Tibial artery (tissue), 4 donors: Measurements from ENCODE around the gene FBXO3.
"Not testable (repeated sequence)": the region's sequence is repeated elsewhere in the genome, so short reads cannot be mapped to it uniquely, and the experiment has no call there.

Experiments used
- DNase-seq, 2 donors: peaks; one replicate each; pipeline ENCODE4 v3.0.0-alpha.2; 2019
- H3K27ac ChIP-seq, 2 donors: fragments of 200-600 bp; sonication (generic) in 1 of 2; 1 replicate in 1 of 2; 2 replicates in 1 of 2; pipeline ENCODE4 v1.5.1; 2018 to 2019; ENCODE audit warnings: mild to moderate bottlenecking in 1 of 2
- H3K27me3 ChIP-seq, 2 donors: fragments of 200-600 bp; sonication (generic) in 1 of 2; one replicate each; pipeline versions ENCODE4 v1.5.1 to v1.6.0; 2016 to 2019
- H3K36me3 ChIP-seq, 3 donors: fragments of 200-600 bp; sonication (generic) in 2 of 3; one replicate each; pipeline ENCODE4 v1.5.1; 2016 to 2019; ENCODE audit warnings: mild to moderate bottlenecking in 2 of 3
- H3K4me1 ChIP-seq, 4 donors: fragments of 200-600 bp; sonication (generic) in 2 of 4; 1 replicate in 3 of 4; 2 replicates in 1 of 4; pipeline ENCODE4 v1.5.1; 2016 to 2019
- H3K4me3 ChIP-seq, 2 donors: fragments of 200-600 bp; sonication (generic) in 1 of 2; 1 replicate in 1 of 2; 2 replicates in 1 of 2; pipeline ENCODE4 v1.5.1; 2018 to 2019; ENCODE audit warnings: mild to moderate bottlenecking in 2 of 2
- H3K9me3 ChIP-seq, 3 donors: fragments of 200-600 bp; sonication (generic) in 1 of 3; one replicate each; pipeline ENCODE4 v1.5.1; 2016 to 2019
- intact Hi-C: fragments of 100-400 bp; cut with DNase I; formaldehyde crosslinking; loops from one replicate; pipeline ENCODE4 v1.15.0; 2023; ENCODE audit warnings: low total_unique reads
- TF ChIP-seq, protein P1 (sequence below), 2 experiments: fragments of 200-600 bp in 1 of 2; fragments of 450-650 bp in 1 of 2; IDR thresholded peaks; one replicate each; pipeline ENCODE4 v1.5.1; 2017 to 2019; ENCODE audit warnings: antibody characterized with exemption in 2 of 2, mild to moderate bottlenecking in 1 of 2, moderate library complexity in 1 of 2

Gene FBXO3, protein sequence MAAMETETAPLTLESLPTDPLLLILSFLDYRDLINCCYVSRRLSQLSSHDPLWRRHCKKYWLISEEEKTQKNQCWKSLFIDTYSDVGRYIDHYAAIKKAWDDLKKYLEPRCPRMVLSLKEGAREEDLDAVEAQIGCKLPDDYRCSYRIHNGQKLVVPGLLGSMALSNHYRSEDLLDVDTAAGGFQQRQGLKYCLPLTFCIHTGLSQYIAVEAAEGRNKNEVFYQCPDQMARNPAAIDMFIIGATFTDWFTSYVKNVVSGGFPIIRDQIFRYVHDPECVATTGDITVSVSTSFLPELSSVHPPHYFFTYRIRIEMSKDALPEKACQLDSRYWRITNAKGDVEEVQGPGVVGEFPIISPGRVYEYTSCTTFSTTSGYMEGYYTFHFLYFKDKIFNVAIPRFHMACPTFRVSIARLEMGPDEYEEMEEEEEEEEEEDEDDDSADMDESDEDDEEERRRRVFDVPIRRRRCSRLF

GRCh38 chr11:33773987-33774735 is at the start of gene FBXO3:
FBXO3 (minus strand) TSS chr11:33774520; CDS start chr11:33774497, 23 bp downstream.
- TF ChIP-seq, protein P1, sequence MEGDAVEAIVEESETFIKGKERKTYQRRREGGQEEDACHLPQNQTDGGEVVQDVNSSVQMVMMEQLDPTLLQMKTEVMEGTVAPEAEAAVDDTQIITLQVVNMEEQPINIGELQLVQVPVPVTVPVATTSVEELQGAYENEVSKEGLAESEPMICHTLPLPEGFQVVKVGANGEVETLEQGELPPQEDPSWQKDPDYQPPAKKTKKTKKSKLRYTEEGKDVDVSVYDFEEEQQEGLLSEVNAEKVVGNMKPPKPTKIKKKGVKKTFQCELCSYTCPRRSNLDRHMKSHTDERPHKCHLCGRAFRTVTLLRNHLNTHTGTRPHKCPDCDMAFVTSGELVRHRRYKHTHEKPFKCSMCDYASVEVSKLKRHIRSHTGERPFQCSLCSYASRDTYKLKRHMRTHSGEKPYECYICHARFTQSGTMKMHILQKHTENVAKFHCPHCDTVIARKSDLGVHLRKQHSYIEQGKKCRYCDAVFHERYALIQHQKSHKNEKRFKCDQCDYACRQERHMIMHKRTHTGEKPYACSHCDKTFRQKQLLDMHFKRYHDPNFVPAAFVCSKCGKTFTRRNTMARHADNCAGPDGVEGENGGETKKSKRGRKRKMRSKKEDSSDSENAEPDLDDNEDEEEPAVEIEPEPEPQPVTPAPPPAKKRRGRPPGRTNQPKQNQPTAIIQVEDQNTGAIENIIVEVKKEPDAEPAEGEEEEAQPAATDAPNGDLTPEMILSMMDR (IDR thresholded peaks at IDR 0.05) = no peak
- intact Hi-C loops = loop anchor here (1.0 kb wide), 1 partner anchor 38 kb away; the partner anchor contains the start of gene CD59
- Histone ChIP-seq H3K27me3 (no peaks in the 10 kb centered on the region), H3K36me3 (peaks cover 0 to 13% (median 4%) of the 10 kb centered on the region in 3 donors), H3K4me1 (peaks cover 0 to 36% (median 17%) of the 10 kb centered on the region in 4 donors), H3K9me3 (no peaks in the 10 kb centered on the region), H3K4me3 (peak within 1 kb of the TSS; percentile 97 to 100), H3K27ac (peak within 1 kb of the TSS; percentile 90 to 94)
- DNase-seq = peak; percentile 87 to 92

- H3K27me3 ChIP-seq = peaks cover 0 to 46% of the 10 kb centered on the region in 2 donors
- H3K9me3 ChIP-seq, intact Hi-C loops, H3K4me1 ChIP-seq, H3K27ac ChIP-seq, DNase-seq, H3K36me3 ChIP-seq, H3K4me3 ChIP-seq: not testable (repeated sequence)
Measured at GRCh38 chr11:33822981-33823380, 48.7 kb upstream of the FBXO3 start.

GRCh38 chr11:33819278-33820035 is 45.1 kb upstream of the FBXO3 start:
- intact Hi-C loops = no loop called here
- DNase-seq = no peak
- H3K36me3 ChIP-seq = no peaks in the 10 kb centered on the region
- TF ChIP-seq, protein P1 (IDR thresholded peaks at IDR 0.05) = no peak
- no peaks in the 10 kb centered on the region for H3K9me3 ChIP-seq
- H3K27ac ChIP-seq = no peak overlapping the region
- H3K4me3 ChIP-seq = no peak overlapping the region
- peaks cover 0 to 39% of the 10 kb centered on the region in 2 donors for H3K27me3 ChIP-seq
- H3K4me1 ChIP-seq = no peaks in the 10 kb centered on the region

DNA sequence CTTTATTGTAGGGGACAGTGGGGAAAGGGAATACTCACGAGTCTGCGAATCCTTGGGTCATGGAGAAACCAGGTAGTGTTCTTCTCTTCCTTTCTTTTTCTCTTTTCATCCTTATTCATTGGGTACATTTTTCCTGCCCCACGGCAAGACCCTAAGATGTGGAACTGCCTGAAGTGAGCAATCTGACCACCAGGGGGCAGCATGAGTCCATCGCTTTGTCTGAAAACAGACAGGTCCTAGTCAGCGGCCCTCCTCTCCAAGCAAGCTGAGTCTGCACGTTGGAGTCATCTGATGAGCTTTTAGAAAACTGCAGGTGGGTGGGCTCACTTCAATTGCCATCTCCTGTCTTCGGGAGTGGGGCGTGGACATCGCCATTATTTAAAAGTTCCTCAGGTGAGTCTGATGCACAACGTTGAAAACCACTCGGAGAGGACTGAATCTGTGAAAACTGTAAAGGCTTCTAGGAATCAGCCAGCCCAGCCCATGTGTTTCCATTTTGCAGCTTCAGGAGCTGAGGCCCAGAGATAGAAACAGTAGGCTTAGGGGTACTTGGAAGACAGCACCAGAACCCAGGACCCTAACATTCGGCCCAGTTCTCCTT is 34.0 kb upstream of the FBXO3 start:
- H3K4me3 ChIP-seq = no peak overlapping the region
- H3K36me3 ChIP-seq = no peaks in the 10 kb centered on the region
- peak; percentile 82 to 83 for DNase-seq
- H3K27me3 ChIP-seq = no peaks in the 10 kb centered on the region
- H3K27ac ChIP-seq = no peak overlapping the region
- intact Hi-C loops = no loop called here
- H3K9me3 ChIP-seq = no peaks in the 10 kb centered on the region
- TF ChIP-seq, protein P1 (IDR thresholded peaks at IDR 0.05) = peak; percentile 84 to 88
- H3K4me1 ChIP-seq = no peaks in the 10 kb centered on the region

- Histone ChIP-seq H3K9me3 (no peaks in the 10 kb centered on the region), H3K36me3 (no peaks in the 10 kb centered on the region), H3K4me1 (peaks cover 0 to 11% (median 5%) of the 10 kb centered on the region in 4 donors), H3K27me3 (peaks cover 0 to 25% of the 10 kb centered on the region in 2 donors), H3K4me3 (no peak overlapping the region), H3K27ac (no peak overlapping the region)
- DNase-seq = no peak
- intact Hi-C loops = no loop called here
- TF ChIP-seq, protein P1 (IDR thresholded peaks at IDR 0.05) = no peak
Measured at GRCh38 chr11:33804471-33804870, 30.2 kb upstream of the FBXO3 start.
